Measurements from ENCODE around the gene ALDH1A3. TPM values are rescaled to one million over a fixed set of nuclear protein-coding genes. Genes with fewer than 3 reads are reported as not detected.

ALDH1A3 gene
- total RNA-seq, 1 donor from 2014 or later = 210 TPM

GRCh38 chr15:100877551-100877950, 2.1 kb upstream of the ALDH1A3 start:
- no peak for DNase-seq (ENCODE audit: low read depth)
- Histone ChIP-seq H3K4me3 (ENCODE audit: low read depth, low read length) (no peak overlapping the region), H3K36me3 (ENCODE audit: control insufficient read depth, insufficient read depth, low read length) (no peaks in the 10 kb centered on the region), H3K27me3 (ENCODE audit: control insufficient read depth, insufficient read depth, low read length) (no peaks in the 10 kb centered on the region)
- no peak for TF ChIP-seq CTCF (IDR thresholded peaks at IDR 0.05; ENCODE audit: insufficient read depth, low read length, poor library complexity, severe bottlenecking)

GRCh38 chr15:100878130-100878529, 1.5 kb upstream of the ALDH1A3 start:
- no peak for TF ChIP-seq CTCF (IDR thresholded peaks at IDR 0.05; ENCODE audit: insufficient read depth, low read length, poor library complexity, severe bottlenecking)
- Histone ChIP-seq H3K27me3 (ENCODE audit: control insufficient read depth, insufficient read depth, low read length) (no peaks in the 10 kb centered on the region), H3K36me3 (ENCODE audit: control insufficient read depth, insufficient read depth, low read length) (no peaks in the 10 kb centered on the region), H3K4me3 (ENCODE audit: low read depth, low read length) (no peak overlapping the region)
- no peak for DNase-seq (ENCODE audit: low read depth)

GRCh38 chr15:100878648-100879047, 983 bp upstream of the ALDH1A3 start:
- Histone ChIP-seq H3K36me3 (ENCODE audit: control insufficient read depth, insufficient read depth, low read length) (no peaks in the 10 kb centered on the region), H3K27me3 (ENCODE audit: control insufficient read depth, insufficient read depth, low read length) (no peaks in the 10 kb centered on the region), H3K4me3 (ENCODE audit: low read depth, low read length) (peak overlapping the region; percentile 54)
- no peak for TF ChIP-seq CTCF (IDR thresholded peaks at IDR 0.05; ENCODE audit: insufficient read depth, low read length, poor library complexity, severe bottlenecking)
- no peak for DNase-seq (ENCODE audit: low read depth)

GRCh38 chr15:100879061-100879463, 569 bp upstream of the ALDH1A3 start:
- no peak for TF ChIP-seq CTCF (IDR thresholded peaks at IDR 0.05; ENCODE audit: insufficient read depth, low read length, poor library complexity, severe bottlenecking)
- no peaks in the 10 kb centered on the region for H3K36me3 ChIP-seq (ENCODE audit: control insufficient read depth, insufficient read depth, low read length)
- H3K4me3 ChIP-seq (ENCODE audit: low read depth, low read length) = peak overlapping the region; percentile 54
- no peaks in the 10 kb centered on the region for H3K27me3 ChIP-seq (ENCODE audit: control insufficient read depth, insufficient read depth, low read length)
- DNase-seq (ENCODE audit: low read depth) = no peak

GRCh38 chr15:100880139-100880896, 687 bp downstream of the ALDH1A3 start:
- H3K27me3 ChIP-seq (ENCODE audit: control insufficient read depth, insufficient read depth, low read length) = no peaks in the 10 kb centered on the region
- H3K4me3 ChIP-seq (ENCODE audit: low read depth, low read length) = peak overlapping the region; percentile 54
- TF ChIP-seq CTCF (IDR thresholded peaks at IDR 0.05; ENCODE audit: insufficient read depth, low read length, poor library complexity, severe bottlenecking) = no peak
- no peak for DNase-seq (ENCODE audit: low read depth)
- no peaks in the 10 kb centered on the region for H3K36me3 ChIP-seq (ENCODE audit: control insufficient read depth, insufficient read depth, low read length)

- no peak for TF ChIP-seq CTCF (IDR thresholded peaks at IDR 0.05; ENCODE audit: insufficient read depth, low read length, poor library complexity, severe bottlenecking)
- H3K36me3 ChIP-seq (ENCODE audit: control insufficient read depth, insufficient read depth, low read length) = no peaks in the 10 kb centered on the region
- H3K27me3 ChIP-seq (ENCODE audit: control insufficient read depth, insufficient read depth, low read length) = no peaks in the 10 kb centered on the region
- H3K4me3 ChIP-seq (ENCODE audit: low read depth, low read length) = peak overlapping the region; percentile 54
- DNase-seq (ENCODE audit: low read depth) = no peak
These were observed 1.2 kb downstream of the ALDH1A3 start for GRCh38 chr15:100880897-100881242.

Measured in kidney epithelial cell (primary cell).